Fibroblast of lung (primary cell): ENCODE measurements around the gene ZNF22.

ENCODE experiments used
- CTCF ChIP-seq, 2 donors: IDR thresholded peaks in 1 of 2; conservative IDR thresholded peaks in 1 of 2; 1 replicate in 1 of 2; 2 replicates in 1 of 2; pipeline ENCODE4 v1.5.1; 2011 to 2012; ENCODE audit warnings: low read length in 2 of 2, control low read depth in 1 of 2, inconsistent platforms in 1 of 2, low read depth in 1 of 2, mild to moderate bottlenecking in 1 of 2
- EZH2 ChIP-seq: IDR thresholded peaks from 2 replicates; pipeline ENCODE4 v1.5.1; 2012; ENCODE audit warnings: low read length, control low read depth, mild to moderate bottlenecking; ENCODE audit errors: missing control alignments

- TF ChIP-seq CTCF (conservative IDR thresholded peaks at IDR 0.05 in 1 of 2, IDR thresholded peaks at IDR 0.05 in 1 of 2; ENCODE audit: low read depth in 1 of 2, low read length in 2 of 2) (no peak), EZH2 (no peak)
Observed at GRCh38 chr10:44986670-44987069, 14.1 kb upstream of the ZNF22 start.
